Stimulated activated effector memory CD8-positive, alpha-beta T cell treated with anti-CD3 and anti-CD28 coated beads, Interleukin-12 subunit alpha, Interleukin-12 subunit beta, amount 100 ng/mL, for 72 hours (primary cell): ENCODE results near the gene OARD1.
A peak's percentile ranks its signal among the peaks of the same experiment; 100 is the strongest.
"Not testable (repeated sequence)": the region's sequence is repeated elsewhere in the genome, so short reads cannot be mapped to it uniquely, and the experiment has no call there.

ENCODE experiments used
- ATAC-seq: fragments of 150-1000 bp; cut with Tn5 transposase; 2 replicates; pipeline ENCODE4 v1.10.0; 2021
- DNase-seq, 2 donors: peaks; one replicate each; pipeline ENCODE4 v3.0.0; 2021 to 2022; ENCODE audit warnings: low spot score in 2 of 2
- H3K27ac Mint-ChIP-seq: one replicate; pipeline ENCODE4 v1.8.0; 2022; ENCODE audit warnings: mild to moderate bottlenecking, mixed read lengths
- H3K36me3 Mint-ChIP-seq: one replicate; pipeline ENCODE4 v1.8.0; 2022; ENCODE audit warnings: mild to moderate bottlenecking, mixed read lengths
- H3K4me1 Mint-ChIP-seq: one replicate; pipeline ENCODE4 v1.8.0; 2022; ENCODE audit warnings: mixed read lengths
- H3K4me3 Mint-ChIP-seq: one replicate; pipeline ENCODE4 v1.8.0; 2022; ENCODE audit warnings: mild to moderate bottlenecking, mixed read lengths
- H3K9me3 Mint-ChIP-seq: one replicate; pipeline ENCODE4 v1.8.0; 2022; ENCODE audit warnings: mixed read lengths

Gene OARD1

GRCh38 chr6:41028561-41029412, 43.4 kb downstream of the OARD1 start:
- peak overlapping the region; percentile 58 for H3K27ac Mint-ChIP-seq
- H3K36me3 Mint-ChIP-seq, result peaks cover 6% of the 10 kb centered on the region
- H3K4me3 Mint-ChIP-seq, result peak overlapping the region; percentile 72
- H3K4me1 Mint-ChIP-seq, result peaks cover 25% of the 10 kb centered on the region
- ATAC-seq (peak; percentile 59), DNase-seq (no peak)
- H3K9me3 Mint-ChIP-seq, result no peaks in the 10 kb centered on the region

GRCh38 chr6:41027799-41028560, 44.2 kb downstream of the OARD1 start:
- H3K9me3 Mint-ChIP-seq, result no peaks in the 10 kb centered on the region
- peak overlapping the region; percentile 58 for H3K27ac Mint-ChIP-seq
- DNase-seq (peak; percentile 91 to 93), ATAC-seq (peak; percentile 90)
- peak overlapping the region; percentile 72 for H3K4me3 Mint-ChIP-seq
- peaks cover 25% of the 10 kb centered on the region for H3K4me1 Mint-ChIP-seq
- H3K36me3 Mint-ChIP-seq, result peaks cover 6% of the 10 kb centered on the region

GRCh38 chr6:41027241-41027640, 44.9 kb downstream of the OARD1 start:
- no peak for DNase-seq
- H3K36me3 Mint-ChIP-seq, result peaks cover 6% of the 10 kb centered on the region
- peak overlapping the region; percentile 58 for H3K27ac Mint-ChIP-seq
- peak overlapping the region; percentile 72 for H3K4me3 Mint-ChIP-seq
- H3K9me3 Mint-ChIP-seq, result no peaks in the 10 kb centered on the region
- ATAC-seq, result no peak
- H3K4me1 Mint-ChIP-seq, result peaks cover 25% of the 10 kb centered on the region

- Mint-ChIP-seq H3K27ac (no peak overlapping the region), H3K4me1 (peaks cover 25% of the 10 kb centered on the region), H3K9me3 (no peaks in the 10 kb centered on the region), H3K36me3 (peaks cover 6% of the 10 kb centered on the region), H3K4me3 (no peak overlapping the region)
- ATAC-seq, result no peak
- DNase-seq, result no peak
Observed at GRCh38 chr6:41025966-41026530, 46.1 kb downstream of the OARD1 start.

- ATAC-seq (no peak), DNase-seq (no peak)
- Mint-ChIP-seq H3K27ac (no peak overlapping the region), H3K4me1 (peaks cover 13% of the 10 kb centered on the region), H3K9me3 (no peaks in the 10 kb centered on the region), H3K4me3 (no peak overlapping the region), H3K36me3 (peaks cover 5% of the 10 kb centered on the region)
Observed at GRCh38 chr6:41023114-41023513, 49.0 kb downstream of the OARD1 start.

GRCh38 chr6:41022294-41022693, 49.9 kb downstream of the OARD1 start:
- ATAC-seq, result no peak
- Mint-ChIP-seq H3K36me3 (no peaks in the 10 kb centered on the region), H3K4me3 (no peak overlapping the region), H3K27ac (no peak overlapping the region), H3K9me3 (no peaks in the 10 kb centered on the region), H3K4me1 (peaks cover 4% of the 10 kb centered on the region)
- no peak for DNase-seq

- Mint-ChIP-seq H3K4me3 (no peak overlapping the region), H3K4me1 (no peaks in the 10 kb centered on the region)
- DNase-seq, result no peak
Observed at GRCh38 chr6:41021832-41022231, 50.3 kb downstream of the OARD1 start.

GRCh38 chr6:41017663-41018062, 54.5 kb downstream of the OARD1 start:
- DNase-seq (no peak), ATAC-seq (no peak)
- H3K9me3 Mint-ChIP-seq, result no peaks in the 10 kb centered on the region
- H3K4me1 Mint-ChIP-seq, result no peaks in the 10 kb centered on the region
- H3K36me3 Mint-ChIP-seq, result no peaks in the 10 kb centered on the region
- H3K27ac Mint-ChIP-seq, result no peak overlapping the region
- H3K4me3 Mint-ChIP-seq, result no peak overlapping the region

More at GRCh38 chr6:41021832-41022231, 50.3 kb downstream of the OARD1 start:
- H3K36me3 Mint-ChIP-seq, result no peaks in the 10 kb centered on the region
- H3K27ac Mint-ChIP-seq, result no peak overlapping the region
- no peaks in the 10 kb centered on the region for H3K9me3 Mint-ChIP-seq
- ATAC-seq, result no peak

GRCh38 chr6:41015860-41016259, 56.3 kb downstream of the OARD1 start:
- not testable (repeated sequence) for H3K9me3 Mint-ChIP-seq, H3K4me3 Mint-ChIP-seq, ATAC-seq, H3K4me1 Mint-ChIP-seq, H3K27ac Mint-ChIP-seq, H3K36me3 Mint-ChIP-seq, DNase-seq

GRCh38 chr6:41014780-41015179, 57.4 kb downstream of the OARD1 start:
- Mint-ChIP-seq H3K27ac (no peak overlapping the region), H3K36me3 (no peaks in the 10 kb centered on the region), H3K4me1 (no peaks in the 10 kb centered on the region), H3K9me3 (no peaks in the 10 kb centered on the region), H3K4me3 (no peak overlapping the region)
- ATAC-seq, result no peak
- no peak for DNase-seq
